ENCODE data around the gene MYOT.
"Not testable (repeated sequence)": the region's sequence is repeated elsewhere in the genome, so short reads cannot be mapped to it uniquely, and the experiment has no call there.

MYOT gene

DNA sequence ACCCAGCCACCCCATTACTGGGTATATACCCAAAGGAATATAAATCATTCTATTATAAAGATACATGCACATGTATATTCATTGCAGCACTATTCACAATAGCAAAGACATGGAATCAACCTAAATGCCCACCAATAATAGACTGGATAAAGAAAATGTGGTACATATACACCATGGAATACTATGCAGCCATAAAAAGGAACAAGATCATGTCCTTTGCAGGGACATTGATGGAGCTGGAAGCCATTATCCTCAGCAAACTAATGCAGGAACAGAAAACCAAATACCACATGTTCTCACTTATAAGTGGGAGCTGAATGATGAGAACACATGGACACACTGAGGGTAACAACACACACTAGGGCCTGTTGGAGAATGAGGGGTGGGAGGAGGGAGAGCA lies 14.5 kb upstream of the MYOT start:
- not testable (repeated sequence) for DNase-seq (ENCODE audit: low read depth in 1 of 2, low spot score in 1 of 2)

DNA sequence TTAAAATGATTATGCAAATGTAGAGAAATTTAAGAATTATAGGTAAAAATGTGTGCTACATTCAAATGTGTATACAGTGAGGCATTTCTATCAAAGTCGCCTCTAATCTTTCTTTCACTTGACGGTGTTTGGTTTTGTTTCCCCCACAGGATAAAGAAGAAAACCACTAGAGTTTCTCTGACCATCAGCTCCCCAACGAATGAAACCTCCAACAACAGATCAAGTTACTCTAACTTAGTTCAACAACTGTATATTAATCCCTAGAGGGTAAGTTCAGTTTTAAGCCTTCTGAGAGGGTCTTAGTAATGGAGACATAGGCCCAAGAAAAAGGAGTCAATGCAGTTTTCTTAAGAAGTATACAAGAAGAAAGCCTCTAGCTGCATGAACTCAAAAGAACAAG lies 11.5 kb upstream of the MYOT start:
- no peak for DNase-seq (ENCODE audit: low read depth in 1 of 2, low spot score in 1 of 2)

DNA sequence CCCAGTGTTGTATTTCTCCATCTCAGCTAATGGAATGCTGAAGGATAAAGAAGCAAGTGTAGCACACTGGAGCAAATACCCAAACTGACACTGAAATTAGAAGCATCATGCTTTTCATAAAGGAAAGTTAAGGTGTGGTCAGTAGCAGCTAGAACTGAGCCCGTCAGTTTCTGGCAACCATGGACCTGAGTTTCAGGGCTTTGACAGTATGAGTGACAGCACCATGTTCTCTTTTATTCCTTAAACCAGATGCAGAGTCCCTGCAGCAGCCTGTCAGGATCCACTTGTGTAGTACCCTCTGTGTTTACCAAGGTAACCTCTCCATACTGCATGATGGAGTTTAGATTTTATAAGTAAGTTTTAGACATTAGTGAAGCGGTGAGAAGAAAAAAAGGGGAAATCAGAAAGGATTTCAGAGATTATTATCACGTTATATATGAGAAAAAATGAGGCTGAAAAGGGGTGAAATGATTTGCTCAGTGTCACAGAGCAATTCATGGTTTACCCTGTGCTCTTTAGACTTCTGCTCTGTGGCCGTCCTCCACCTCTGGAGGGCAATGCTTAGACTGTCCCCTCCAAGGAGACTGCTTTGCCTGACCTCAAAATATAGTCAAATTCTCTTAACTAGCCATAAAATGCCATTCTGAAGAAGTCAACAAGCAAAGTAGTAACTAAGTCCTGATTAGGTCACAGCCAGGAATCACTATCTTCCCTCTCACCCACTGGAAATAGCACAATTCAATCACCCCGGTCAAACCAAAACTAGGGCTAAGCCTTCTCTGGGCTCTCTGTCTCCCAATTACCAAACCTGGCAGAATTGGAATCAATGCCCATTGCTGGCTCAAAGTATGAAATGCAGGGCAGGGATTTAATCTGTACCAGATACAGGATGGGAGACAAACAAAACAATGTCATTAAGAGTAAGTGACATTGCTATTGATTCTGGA lies 10.5 kb upstream of the MYOT start:
- DNase-seq (ENCODE audit: low read depth in 1 of 2, low spot score in 1 of 2): no peak

DNA sequence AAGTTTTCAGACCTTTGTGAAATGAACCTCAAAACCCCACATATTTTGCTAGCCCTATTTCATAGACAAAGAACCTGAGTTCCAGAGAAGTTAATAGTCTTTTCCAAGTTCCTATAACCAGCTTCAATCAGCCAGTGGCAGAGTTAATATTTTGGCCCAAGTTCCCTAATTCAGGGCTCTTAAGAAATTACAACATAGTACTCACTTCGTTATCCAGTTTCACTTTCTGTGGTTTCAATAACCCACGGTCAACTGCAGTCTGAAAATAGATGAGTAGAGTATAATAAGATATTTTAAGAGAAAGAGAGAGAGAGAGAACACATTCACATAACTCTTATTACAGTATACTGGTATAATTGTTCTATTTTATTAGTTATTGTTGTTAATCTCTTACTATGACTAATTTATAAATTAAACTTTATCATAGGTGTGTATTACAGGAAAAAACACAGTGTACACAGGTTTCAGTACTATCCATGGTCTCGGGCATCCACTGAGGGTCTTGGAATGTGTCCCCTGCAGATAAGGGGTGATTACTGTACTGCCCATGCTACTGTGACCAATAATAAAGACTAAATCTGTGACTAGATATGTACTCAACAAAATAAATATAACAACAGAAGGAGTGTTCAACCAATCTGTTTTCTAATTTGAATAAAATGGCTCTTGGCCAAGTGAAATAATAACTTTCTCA lies 9.3 kb upstream of the MYOT start:
- no peak for DNase-seq (ENCODE audit: low read depth in 1 of 2, low spot score in 1 of 2)

DNA sequence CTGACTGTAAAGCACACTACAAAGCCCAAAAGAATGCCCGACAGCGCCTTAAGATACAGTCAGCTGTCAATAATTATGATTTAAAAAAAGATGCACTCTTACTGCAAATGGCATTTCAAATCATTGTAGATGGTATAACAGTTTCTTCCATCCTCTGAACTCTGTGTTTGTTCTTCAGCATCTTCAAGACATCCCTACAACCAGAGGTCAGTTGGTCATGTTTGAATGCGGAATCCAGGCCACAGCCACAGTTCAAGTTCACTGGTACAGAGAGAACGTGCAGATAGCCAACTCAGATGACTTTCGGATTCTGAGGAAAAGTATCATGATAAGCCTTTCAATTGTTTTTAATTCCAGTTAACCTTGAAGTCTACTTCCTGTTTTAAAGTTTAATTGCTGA lies 8.7 kb upstream of the MYOT start:
- DNase-seq (ENCODE audit: low read depth in 1 of 2, low spot score in 1 of 2): no peak

DNA sequence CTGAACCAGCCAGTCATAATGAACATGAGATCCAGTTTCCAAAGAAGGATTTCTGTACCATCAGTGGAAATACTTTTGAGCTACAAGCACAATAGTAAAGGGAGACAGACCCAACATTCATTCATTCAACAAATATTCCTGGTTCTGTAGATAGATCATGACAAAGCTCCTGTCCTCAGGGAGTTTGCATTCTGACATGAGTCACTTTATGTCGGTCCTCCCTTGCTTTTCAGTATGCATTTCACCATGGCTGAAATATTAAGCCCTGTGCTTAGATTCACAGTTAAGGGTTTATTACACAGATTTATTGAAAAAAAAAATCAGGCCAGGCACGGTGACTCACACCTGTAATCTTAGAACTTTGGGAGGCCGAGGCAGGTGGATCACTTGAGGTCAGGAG lies 5.4 kb upstream of the MYOT start:
- no peak for DNase-seq (ENCODE audit: low read depth in 1 of 2, low spot score in 1 of 2)

DNA sequence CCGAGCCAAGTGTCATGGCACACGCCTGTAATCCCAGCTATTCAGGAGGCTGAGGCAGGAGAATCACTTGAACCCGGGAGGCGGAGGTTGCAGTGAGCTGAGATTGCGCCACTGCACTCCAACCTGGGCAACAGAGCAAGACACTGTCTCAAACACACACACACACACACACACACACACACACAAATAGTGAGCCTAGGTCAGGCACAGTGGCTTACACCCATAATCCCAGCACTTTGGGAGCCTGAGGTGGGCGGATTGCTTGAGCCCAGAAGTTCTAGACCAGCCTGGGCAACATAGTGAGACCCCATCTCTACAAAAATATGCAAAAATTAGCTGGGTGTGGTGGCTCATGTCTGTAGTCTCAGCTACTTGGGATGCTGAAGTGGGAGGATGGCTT lies 4.0 kb upstream of the MYOT start:
- DNase-seq (ENCODE audit: low read depth in 1 of 2, low spot score in 1 of 2): not testable (repeated sequence)

DNA sequence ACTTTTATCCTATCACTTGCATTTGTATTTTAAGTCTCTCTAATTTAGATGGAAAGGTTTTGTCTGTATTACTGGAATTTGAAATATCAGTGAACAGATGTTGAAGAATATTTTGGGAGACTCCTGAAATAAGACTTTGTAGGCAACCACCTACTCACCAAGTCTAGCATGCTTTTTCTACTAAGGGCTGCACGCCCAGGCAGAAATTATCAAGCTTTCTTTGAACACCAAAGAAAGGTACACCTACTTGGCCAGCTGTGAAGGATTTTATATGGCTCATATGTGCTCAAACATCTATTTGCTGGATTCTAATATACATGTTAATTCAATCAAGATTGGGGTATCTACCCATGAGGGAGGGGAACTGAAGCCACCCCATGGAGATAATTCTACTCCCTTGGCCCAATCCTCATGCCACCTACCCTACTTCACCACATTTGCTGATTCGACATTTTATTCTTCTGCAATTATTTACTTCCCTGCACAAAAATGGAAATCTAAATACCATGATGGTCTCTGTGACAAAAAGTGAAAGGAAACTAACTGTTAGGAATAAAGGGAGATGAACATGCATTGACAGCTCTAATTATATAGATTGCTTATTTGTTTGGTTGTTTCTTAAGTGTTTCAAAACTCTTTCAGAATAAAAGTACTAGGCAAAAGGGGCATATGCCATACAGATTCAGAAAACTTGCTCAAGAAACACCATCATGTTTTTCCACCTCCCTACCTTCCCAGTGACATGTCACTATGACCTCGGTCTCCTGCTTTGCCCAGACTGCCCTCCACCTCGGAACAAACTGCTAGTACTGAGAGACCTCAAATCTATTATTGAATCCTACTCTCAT lies 895 bp upstream of the MYOT start:
- no peak for DNase-seq (ENCODE audit: low read depth in 1 of 2, low spot score in 1 of 2)

DNA sequence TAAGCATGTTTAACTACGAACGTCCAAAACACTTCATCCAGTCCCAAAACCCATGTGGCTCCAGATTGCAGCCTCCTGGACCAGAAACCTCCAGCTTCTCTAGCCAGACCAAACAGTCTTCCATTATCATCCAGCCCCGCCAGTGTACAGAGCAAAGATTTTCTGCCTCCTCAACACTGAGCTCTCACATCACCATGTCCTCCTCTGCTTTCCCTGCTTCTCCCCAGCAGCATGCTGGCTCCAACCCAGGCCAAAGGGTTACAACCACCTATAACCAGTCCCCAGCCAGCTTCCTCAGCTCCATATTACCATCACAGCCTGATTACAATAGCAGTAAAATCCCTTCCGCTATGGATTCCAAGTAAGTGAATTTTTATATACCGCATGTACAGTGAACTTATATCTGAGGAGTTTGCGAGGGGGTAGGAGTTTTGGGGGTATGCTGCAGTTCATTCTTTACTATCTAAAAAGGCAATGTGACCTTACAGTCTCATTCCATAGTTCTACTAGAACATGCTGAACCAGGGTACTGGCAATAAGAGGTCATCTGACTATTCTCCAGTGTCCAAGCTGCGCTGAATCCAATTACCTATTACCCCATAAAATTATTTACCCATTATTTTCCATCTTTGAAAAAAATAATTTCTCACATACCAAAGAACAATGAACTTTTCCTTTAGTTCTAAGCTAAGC lies 3.1 kb downstream of the MYOT start:
- no peak for DNase-seq (ENCODE audit: low read depth in 1 of 2, low spot score in 1 of 2)

DNA sequence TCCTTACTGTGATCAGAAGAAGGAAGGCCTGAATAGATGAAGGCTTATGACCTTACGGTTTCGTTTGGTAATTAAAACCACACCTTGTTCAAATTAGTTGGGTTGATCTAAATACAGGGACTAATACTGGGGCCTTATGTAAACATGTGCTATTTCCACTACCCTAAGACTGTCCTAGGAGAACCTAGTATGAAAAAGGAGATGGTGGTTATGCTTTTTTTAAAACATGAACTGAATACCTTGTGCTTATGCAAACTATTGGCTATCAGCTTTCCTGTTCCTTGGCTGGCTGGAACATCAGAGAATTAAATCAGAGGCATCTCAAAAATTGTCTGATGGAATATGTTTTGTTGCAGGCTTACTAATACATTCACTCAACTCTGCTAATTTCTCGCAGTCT lies 3.9 kb downstream of the MYOT start:
- DNase-seq (ENCODE audit: low read depth in 1 of 2, low spot score in 1 of 2): no peak

DNA sequence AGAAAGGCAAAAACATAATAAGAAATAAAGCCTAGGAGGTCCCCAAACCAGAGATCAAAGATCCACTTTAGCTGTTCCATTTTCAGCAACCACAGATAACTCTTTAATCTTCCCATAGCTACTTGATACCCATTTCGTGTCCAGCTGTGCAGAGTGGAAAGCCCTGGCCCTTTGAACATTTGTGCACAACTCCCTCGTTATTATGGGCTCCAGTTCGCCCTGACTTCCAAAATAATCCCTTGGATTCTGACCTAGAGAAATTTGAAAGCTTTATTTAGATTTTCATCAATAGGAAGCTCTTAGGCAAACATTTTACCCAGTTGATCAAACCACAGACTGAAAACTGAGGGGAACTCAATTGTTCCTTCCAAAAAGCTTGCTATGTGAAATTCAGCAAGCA lies 4.8 kb downstream of the MYOT start:
- DNase-seq (ENCODE audit: low read depth in 1 of 2, low spot score in 1 of 2): no peak

DNA sequence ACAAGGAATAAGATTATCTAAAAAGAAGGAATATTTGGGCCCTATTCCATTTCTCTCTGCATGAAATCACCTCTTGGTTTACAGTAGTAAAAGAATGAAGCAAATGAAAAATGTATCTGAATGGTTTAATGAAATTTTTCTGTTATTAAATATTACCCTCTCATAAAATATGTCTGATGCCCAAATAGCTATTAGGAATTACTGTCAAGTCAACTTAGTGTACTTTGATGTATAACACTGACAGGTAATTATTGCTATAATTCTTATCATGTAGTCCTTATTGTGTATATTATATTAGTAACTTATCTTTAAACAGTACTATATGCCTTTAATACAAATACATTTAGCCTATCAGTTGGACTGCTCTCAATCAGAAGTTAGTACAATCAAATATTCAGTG lies 8.4 kb downstream of the MYOT start:
- no peak for DNase-seq (ENCODE audit: low read depth in 1 of 2, low spot score in 1 of 2)

DNA sequence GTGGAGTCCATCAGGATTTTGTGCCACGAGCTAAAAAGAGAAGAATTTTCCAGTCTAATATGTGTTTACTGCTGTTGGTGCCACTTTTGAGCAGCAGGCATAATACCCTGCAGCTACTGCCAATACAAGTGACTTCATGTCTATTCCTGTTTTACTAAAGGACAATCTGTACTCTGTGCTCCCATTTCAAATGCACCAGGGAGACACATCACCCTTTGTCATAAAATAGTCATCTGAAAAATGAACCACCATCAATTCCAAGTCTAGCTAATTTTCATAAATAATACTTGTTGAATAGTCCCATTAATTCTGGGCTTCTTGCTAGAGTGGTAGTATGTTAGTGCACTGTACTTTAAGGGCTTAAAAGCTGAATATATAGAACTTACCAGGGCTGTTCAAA lies 12.7 kb downstream of the MYOT start:
- DNase-seq (ENCODE audit: low read depth in 1 of 2, low spot score in 1 of 2): no peak

DNA sequence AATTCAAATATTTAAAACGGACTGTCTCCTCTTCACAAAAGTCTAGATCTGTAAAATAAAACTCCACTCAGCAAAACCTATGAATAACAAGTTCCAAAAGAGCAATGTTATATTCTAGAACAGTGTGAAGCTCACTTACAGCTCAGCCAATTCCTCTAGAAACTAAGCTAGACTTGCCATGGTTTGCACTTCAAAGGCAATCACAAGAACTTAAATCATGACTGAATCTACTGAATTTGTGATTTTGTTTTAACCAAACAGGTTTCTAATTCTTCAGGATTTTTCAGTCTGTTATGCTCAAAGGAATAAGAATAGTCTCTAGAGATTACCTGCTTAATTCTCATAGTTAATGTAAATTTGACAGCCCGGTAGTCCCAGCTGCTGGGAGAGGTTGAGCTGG lies 20.2 kb downstream of the MYOT start:
- DNase-seq (ENCODE audit: low read depth in 1 of 2, low spot score in 1 of 2): no peak

DNA sequence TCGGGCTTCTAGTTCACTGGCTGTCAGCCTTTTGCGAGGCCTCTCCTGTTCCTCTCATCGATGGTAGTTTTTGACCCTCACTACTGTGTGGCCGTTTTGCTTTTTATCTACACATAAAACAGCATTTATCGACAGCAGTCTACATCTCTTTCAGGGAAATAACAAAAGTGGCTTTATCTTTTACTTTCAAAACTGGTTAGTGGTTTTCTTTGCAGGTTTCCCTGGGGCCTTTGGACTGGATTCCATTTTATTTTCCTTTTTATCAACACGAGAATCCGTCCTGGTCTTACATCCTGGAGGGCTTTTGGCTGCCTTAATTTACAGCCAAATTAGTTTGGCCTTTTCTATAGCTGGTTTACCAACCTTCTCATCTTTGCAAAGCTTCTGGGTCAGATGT lies 20.8 kb downstream of the MYOT start:
- no peak for DNase-seq (ENCODE audit: low read depth in 1 of 2, low spot score in 1 of 2)

DNA sequence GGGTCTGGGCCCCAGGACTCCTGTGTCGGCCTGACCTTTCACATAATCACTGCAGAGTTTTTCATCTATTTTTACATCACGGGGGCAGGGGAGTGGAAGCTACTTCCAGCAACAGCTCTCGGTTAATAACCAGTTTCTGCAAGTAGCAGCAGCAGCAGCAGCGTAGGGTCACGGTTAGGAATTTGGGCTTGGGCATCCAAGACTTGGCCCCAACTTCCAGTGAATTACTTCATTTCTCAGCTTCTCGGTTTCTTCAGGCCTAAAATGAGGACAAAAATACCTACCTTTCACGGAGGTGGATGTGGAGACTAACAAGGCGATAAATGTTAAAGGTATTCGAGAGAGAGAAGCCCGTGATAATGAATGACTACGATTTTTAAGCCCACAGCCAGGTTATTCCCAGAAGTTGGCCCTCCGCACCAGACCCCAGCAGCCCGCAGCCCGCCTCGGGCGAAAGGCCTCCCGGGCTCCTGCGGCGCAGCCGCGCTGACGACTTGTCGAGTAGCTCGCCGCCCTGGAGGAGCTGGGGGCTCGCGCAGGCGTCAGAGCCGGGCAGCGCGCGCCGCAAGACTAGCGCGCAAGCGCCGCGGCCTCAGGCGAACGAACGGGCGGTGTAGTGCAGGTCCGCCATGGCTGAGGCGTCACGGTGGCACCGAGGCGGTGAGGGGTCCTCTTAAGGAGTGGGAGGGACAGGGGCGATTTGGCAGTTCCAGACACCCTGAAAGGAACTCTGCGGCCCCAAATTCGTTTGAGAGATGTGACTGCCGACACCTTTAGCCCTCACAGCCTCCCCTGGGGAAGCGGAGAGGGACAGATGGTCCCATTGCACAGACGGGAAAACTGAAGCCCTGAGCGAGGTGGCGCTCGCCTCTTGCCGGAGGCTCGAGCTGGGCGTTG lies 21.5 kb downstream of the MYOT start, which contains the start of gene PKD2L2:
PKD2L2 (plus strand) TSS at position 595 of the 897 bp plus-strand sequence; CDS start at position 630, 35 bp downstream.
- DNase-seq (ENCODE audit: low read depth in 1 of 2, low spot score in 1 of 2): peak; percentile 59 to 76

DNA sequence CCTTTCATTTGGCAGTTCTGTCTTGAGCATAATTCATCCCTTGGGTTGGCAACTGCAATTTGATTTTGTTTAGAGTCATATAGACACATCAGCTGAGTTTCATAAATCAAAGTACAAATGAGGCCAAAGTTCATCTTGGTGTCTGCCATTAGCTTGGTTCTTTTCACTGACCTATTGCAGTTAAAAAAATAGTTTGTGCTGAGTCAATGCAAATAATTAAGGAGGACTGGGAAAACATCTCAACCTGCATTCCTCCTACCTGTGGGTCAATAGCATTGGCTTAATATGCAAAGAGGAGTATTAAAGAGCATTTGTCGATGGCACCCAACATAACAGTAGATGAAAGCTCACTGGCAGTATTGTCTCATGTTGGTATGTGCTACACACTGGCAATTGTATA lies 23.2 kb downstream of the MYOT start:
- no peak for DNase-seq (ENCODE audit: low read depth in 1 of 2, low spot score in 1 of 2)

DNA sequence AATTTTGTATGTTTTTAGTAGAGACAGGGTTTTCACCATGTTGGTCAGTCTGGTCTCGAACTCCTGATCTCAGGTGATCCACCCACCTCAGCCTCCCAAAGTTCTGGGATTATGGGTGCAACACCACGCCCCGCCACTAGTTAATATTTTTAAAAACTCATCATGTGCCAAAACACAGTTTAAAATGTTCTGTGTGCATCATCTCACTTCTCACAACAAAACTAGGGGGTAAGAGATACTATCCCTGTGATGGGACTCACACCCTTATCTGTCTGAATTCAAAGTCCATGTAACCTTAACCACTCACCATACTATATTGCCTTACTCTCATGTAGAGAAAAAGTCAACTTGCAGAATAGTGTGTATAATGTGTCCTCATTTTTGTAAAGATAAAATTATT lies 24.2 kb downstream of the MYOT start:
- DNase-seq (ENCODE audit: low read depth in 1 of 2, low spot score in 1 of 2): no peak

DNA sequence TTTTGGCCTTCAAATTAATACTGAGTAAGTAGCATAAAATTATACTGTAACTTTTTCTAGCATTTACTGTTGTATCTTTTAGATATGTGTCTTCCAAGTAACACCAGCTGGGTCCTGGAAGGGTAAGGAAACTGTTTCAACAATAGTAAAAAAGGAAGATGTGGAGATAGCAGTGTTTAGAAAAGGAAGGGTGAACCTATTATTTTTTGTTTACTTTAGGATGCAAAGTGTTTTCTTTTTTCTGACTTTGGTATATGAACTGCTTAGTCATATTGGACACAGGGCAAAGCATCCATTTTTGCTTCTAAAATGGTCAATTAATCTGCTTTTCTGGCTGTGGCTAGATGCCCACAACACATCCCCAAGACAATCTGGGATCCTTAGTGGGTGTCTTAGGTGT lies 26.9 kb downstream of the MYOT start:
- DNase-seq (ENCODE audit: low read depth in 1 of 2, low spot score in 1 of 2): no peak

DNA sequence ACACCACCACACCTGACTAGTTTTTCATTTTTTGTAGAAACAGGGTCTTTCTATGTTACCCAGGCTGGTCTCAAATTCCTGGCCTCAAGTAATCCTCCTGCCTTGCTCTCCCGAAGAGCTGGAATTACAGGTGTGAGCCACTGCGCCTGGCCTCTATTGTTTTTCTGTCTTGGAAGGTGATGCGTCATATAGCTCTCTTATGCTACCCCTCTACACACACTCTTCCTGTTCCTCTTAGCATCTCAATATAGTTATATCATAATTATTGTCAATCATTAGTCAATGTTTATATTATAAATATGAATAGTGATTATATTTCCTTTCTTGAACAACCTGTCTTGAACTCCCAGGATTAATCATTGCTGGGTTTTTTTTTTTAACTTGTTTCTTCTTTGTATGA lies 28.9 kb downstream of the MYOT start:
- no peak for DNase-seq (ENCODE audit: low read depth in 1 of 2, low spot score in 1 of 2)
